K562 (cell line): Measurements from ENCODE around the gene TAF8. TPM values are rescaled to one million over a fixed set of nuclear protein-coding genes. Genes with fewer than 3 reads are reported as not detected.

Experiments
- BCL6 ChIP-seq: fragments of 250-450 bp; sonication (Bioruptor Pico); IDR thresholded peaks from 2 replicates; pipeline ENCODE4 v1.4.0; 2020
- BRD9 ChIP-seq: fragments of 450-650 bp; IDR thresholded peaks from 2 replicates; pipeline ENCODE4 v1.6.1; 2018; ENCODE audit warnings: low read depth; ENCODE audit not compliant: partially characterized antibody
- CBFA2T3 ChIP-seq: fragments of 450-650 bp; IDR thresholded peaks from 2 replicates; pipeline ENCODE4 v1.6.1; 2017
- CBX8 ChIP-seq: fragments of 200-600 bp; sonication (generic); IDR thresholded peaks from 2 replicates; pipeline ENCODE4 v1.6.1; 2012; ENCODE audit warnings: borderline replicate concordance, mixed run types, low read depth, mild to moderate bottlenecking, moderate library complexity, mixed read lengths, low read length, control low read depth, inconsistent platforms; ENCODE audit not compliant: poor library complexity, severe bottlenecking; ENCODE audit errors: extremely low read depth
- CREB3 ChIP-seq: fragments of 450-650 bp; conservative IDR thresholded peaks from 2 replicates; pipeline ENCODE4 v1.6.1; 2016; ENCODE audit warnings: missing genetic modification characterization, low read depth, mild to moderate bottlenecking, missing compliant biosample characterization, moderate library complexity
- GATAD2B ChIP-seq: fragments of 450-650 bp; IDR thresholded peaks from 2 replicates; pipeline ENCODE4 v1.6.1; 2017; ENCODE audit warnings: mild to moderate bottlenecking, borderline replicate concordance
- HSF4 ChIP-seq: fragments of 250-450 bp; sonication (Bioruptor Pico); IDR thresholded peaks from 2 replicates; pipeline ENCODE4 v2.1.2; 2022; ENCODE audit warnings: mild to moderate bottlenecking, moderate library complexity, borderline replicate concordance
- IRF2 ChIP-seq: sonication (generic); formaldehyde crosslinking; IDR thresholded peaks from 2 replicates; pipeline ENCODE4 v1.8.1; 2022; ENCODE audit warnings: mild to moderate bottlenecking, missing genetic modification reagents
- KDM2B ChIP-seq: fragments of 250-450 bp; sonication (Bioruptor Pico); IDR thresholded peaks from 2 replicates; pipeline ENCODE4 v1.8.0; 2021; ENCODE audit warnings: mild to moderate bottlenecking, moderate library complexity
- MBD2 ChIP-seq: sonication (generic); IDR thresholded peaks from 2 replicates; pipeline ENCODE4 v1.6.1; 2016; ENCODE audit warnings: low read depth, borderline replicate concordance
- MCM7 ChIP-seq, 2 experiments: fragments of 450-650 bp; IDR thresholded peaks; 2 replicates each; pipeline ENCODE4 v1.6.1; 2016 to 2018
- RREB1 ChIP-seq: fragments of 250-450 bp; sonication (Bioruptor Pico); IDR thresholded peaks from 2 replicates; pipeline ENCODE4 v1.4.0; 2020
- STAT5A ChIP-seq: IDR thresholded peaks from 2 replicates; pipeline ENCODE4 v1.6.1; 2012; ENCODE audit warnings: low read length, inconsistent platforms, borderline replicate concordance
- TAF1 ChIP-seq: IDR thresholded peaks from 2 replicates; pipeline ENCODE4 v1.6.1; 2011; ENCODE audit warnings: mild to moderate bottlenecking, low read length, moderate library complexity; ENCODE audit not compliant: insufficient read depth, control insufficient read depth, severe bottlenecking; ENCODE audit errors: extremely low read depth
- ZNF511 ChIP-seq: sonication (generic); formaldehyde crosslinking; IDR thresholded peaks from 2 replicates; pipeline ENCODE4 v1.8.0; 2022; ENCODE audit warnings: mild to moderate bottlenecking, missing genetic modification reagents
- ZNF717 ChIP-seq: fragments of 250-450 bp; sonication (Bioruptor Pico); IDR thresholded peaks from 2 replicates; pipeline ENCODE4 v1.5.0; 2021
- ZNF75A ChIP-seq: fragments of 450-650 bp; formaldehyde crosslinking; IDR thresholded peaks from 2 replicates; pipeline ENCODE4 v1.4.0; 2020; ENCODE audit warnings: mild to moderate bottlenecking
- polyA plus RNA-seq, 8 experiments: library from polyadenylated mRNA; depleted of rRNA in 4 of 8; stranded (reverse) in 5 of 8; unstranded in 3 of 8; fragments of >200 nt; fragmentation: Nextera tagmentation in 2 of 8; fragmentation: Illumina TruSeq in 1 of 8; extraction: Ambion mirVana in 2 of 8; extraction: Trizol in 1 of 8; gene quantifications; 2 replicates each; pipeline versions ENCODE4 v1.2.1 to v1.2.3, GENCODE V29; 2011 to 2014; ENCODE audit warnings: inconsistent platforms in 1 of 8, missing spikeins in 1 of 8
- total RNA-seq, 7 experiments: library from RNA; depleted of rRNA in 6 of 7; stranded (reverse); fragments of >200 nt in 6 of 7; fragmentation: Illumina TruSeq in 2 of 7; extraction: Trizol in 2 of 7; gene quantifications; 2 replicates each; pipeline versions ENCODE4 v1.2.1 to v1.2.3, GENCODE V29; 2011 to 2021; ENCODE audit warnings: low replicate concordance in 1 of 7
- TF ChIP-seq, protein P1 (sequence below): sonication (generic); formaldehyde crosslinking; IDR thresholded peaks from 2 replicates; pipeline ENCODE4 v1.9.0; 2022; ENCODE audit warnings: mild to moderate bottlenecking, missing genetic modification reagents

TAF8 gene
- total and polyA plus RNA-seq, 9 of the 15 experiments (the other 6 are each of a cell fraction or from before 2014, with no cell fraction given): 29.4 to 84.0 (median 52.6) TPM

DNA sequence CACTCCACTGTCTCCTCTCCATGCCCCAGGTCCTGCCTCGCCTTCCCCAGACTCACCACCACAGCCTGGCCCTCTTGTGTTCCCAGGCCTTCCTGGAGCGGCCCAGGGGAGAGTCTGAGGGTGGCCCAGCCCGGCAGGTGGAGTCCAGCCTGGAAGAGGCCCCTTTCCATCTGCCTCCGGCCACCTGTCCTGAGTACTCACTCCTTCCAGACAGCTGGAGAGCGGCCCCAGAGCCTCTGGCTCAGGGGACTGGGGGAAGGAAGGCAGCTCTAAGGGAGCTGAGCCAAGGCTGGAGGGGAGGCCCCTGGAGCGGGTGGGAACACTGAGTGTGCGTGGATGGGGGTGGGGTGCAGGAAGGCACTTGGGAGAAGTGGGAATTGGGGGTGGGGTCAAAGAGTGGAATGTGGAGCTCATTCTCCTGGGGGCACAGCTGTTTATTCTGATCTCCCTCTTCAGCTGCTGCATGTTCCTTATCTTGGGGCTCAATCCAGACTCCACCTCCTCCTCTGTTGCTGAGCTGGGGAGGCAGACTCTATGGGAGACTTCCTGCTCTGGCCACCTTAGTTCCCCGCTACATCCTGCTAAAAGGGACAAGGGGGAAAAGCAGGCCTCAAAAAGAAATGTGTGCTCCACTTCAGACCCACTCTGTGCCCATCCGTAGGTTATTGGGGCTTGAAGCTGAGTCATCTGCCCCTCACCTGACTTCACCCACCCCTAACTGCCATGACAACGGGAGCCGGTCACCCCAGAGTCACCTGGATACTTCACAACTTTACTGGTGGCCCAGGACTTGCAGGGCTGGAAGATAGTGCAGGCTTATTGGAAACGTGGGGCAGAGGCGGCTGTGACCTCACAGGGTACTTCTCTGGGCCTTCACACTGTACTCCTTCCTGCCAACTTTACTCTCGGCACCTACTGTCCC lies 19.5 kb upstream of the TAF8 start (continued):
- TF ChIP-seq RREB1 (CRISPR knock-in tag) (peak; percentile 90), GATAD2B (no peak), MCM7 (IDR thresholded peaks at IDR 0.05) (no peak), ZNF717 (no peak), ZNF75A (peak; percentile 67; the same call in 1 of the 2 replicates), IRF2 (CRISPR knock-in tag) (no peak), BRD9 (peak; percentile 66), HSF4 (peak; percentile 52; the same call in 1 of the 2 replicates), CBX8 (no peak), BCL6 (no peak), CBFA2T3 (peak; percentile 83), ZNF511 (no peak), CREB3 (tag) (peak; percentile 93), MBD2 (no peak), TAF1 (peak; percentile 31), STAT5A (peak; percentile 16; the same call in 1 of the 2 replicates), KDM2B (CRISPR knock-in tag) (no peak)
- TF ChIP-seq, protein P1, sequence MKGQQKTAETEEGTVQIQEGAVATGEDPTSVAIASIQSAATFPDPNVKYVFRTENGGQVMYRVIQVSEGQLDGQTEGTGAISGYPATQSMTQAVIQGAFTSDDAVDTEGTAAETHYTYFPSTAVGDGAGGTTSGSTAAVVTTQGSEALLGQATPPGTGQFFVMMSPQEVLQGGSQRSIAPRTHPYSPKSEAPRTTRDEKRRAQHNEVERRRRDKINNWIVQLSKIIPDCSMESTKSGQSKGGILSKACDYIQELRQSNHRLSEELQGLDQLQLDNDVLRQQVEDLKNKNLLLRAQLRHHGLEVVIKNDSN: no peak
